Gastrocnemius medialis (tissue), 4 donors: ENCODE results near the gene CPE. TPM values are rescaled to one million over a fixed set of nuclear protein-coding genes. Genes with fewer than 3 reads are reported as not detected.

ENCODE experiments used
- ATAC-seq, 2 donors: fragments of 150-250 bp; one replicate each; pipeline ENCODE4 v1.9.1; 2016
- DNase-seq, 2 donors: peaks; one replicate each; pipeline ENCODE4 v3.0.0-alpha.2; 2019
- H3K27ac ChIP-seq, 4 donors: fragments of 200-600 bp; sonication (generic); 1 replicate in 1 of 4; 2 replicates in 3 of 4; pipeline ENCODE4 v1.5.1; 2016 to 2018; ENCODE audit warnings: mild to moderate bottlenecking in 2 of 4, moderate library complexity in 1 of 4
- H3K27me3 ChIP-seq, 3 donors: fragments of 200-600 bp; sonication (generic) in 2 of 3; 1 replicate in 1 of 3; 2 replicates in 2 of 3; pipeline versions ENCODE4 v1.5.1 to v1.6.0; 2016 to 2019; ENCODE audit warnings: mild to moderate bottlenecking in 1 of 3, moderate library complexity in 1 of 3
- H3K36me3 ChIP-seq, 2 donors: fragments of 200-600 bp; sonication (generic) in 1 of 2; one replicate each; pipeline ENCODE4 v1.5.1; 2017 to 2018
- H3K4me1 ChIP-seq, 2 donors: fragments of 200-600 bp; sonication (generic) in 1 of 2; one replicate each; pipeline ENCODE4 v1.5.1; 2016 to 2017; ENCODE audit warnings: mild to moderate bottlenecking in 2 of 2
- H3K4me3 ChIP-seq, 4 donors: fragments of 200-600 bp; sonication (generic) in 3 of 4; 1 replicate in 1 of 4; 2 replicates in 3 of 4; pipeline ENCODE4 v1.5.1; 2016 to 2019; ENCODE audit warnings: mild to moderate bottlenecking in 2 of 4
- H3K9me3 ChIP-seq, 3 donors: fragments of 200-600 bp; sonication (generic) in 2 of 3; 1 replicate in 1 of 3; 2 replicates in 2 of 3; pipeline ENCODE4 v1.5.1; 2016 to 2019
- CTCF ChIP-seq, 5 experiments: fragments of 450-650 bp in 3 of 5; fragments of 200-600 bp in 2 of 5; sonication (generic) in 2 of 5; IDR thresholded peaks in 4 of 5; conservative IDR thresholded peaks in 1 of 5; 1 replicate in 4 of 5; 2 replicates in 1 of 5; pipeline ENCODE4 v1.5.1; 2016 to 2019; ENCODE audit warnings: antibody characterized with exemption in 5 of 5, mild to moderate bottlenecking in 3 of 5, moderate library complexity in 3 of 5
- POLR2A ChIP-seq, 2 donors: fragments of 450-650 bp; IDR thresholded peaks; one replicate each; pipeline ENCODE4 v1.6.1; 2017; ENCODE audit warnings: antibody characterized with exemption in 2 of 2, mild to moderate bottlenecking in 2 of 2, moderate library complexity in 2 of 2
- in situ Hi-C, 4 donors: fragments of 200-750 bp; cut with MboI; loops; one replicate each; pipeline versions ENCODE4 v1.15.0 to v1.8.0; 2017; ENCODE audit warnings: low sequenced_read_pairs in 4 of 4
- intact Hi-C: fragments of 100-400 bp; cut with DNase I; formaldehyde crosslinking; loops from one replicate; pipeline ENCODE4 v1.15.1; 2023; ENCODE audit warnings: low total_unique reads
- total RNA-seq, 4 donors: library from RNA; depleted of rRNA; stranded (reverse); fragments of >200 nt; gene quantifications; one replicate each; pipeline versions ENCODE4 v1.1.0 to v1.2.3, GENCODE V29; 2016

The CPE gene
- total RNA-seq, 4 donors from 2014 or later = 11.8 to 27.6 (median 17.0) TPM

GRCh38 chr4:165351359-165352130 is 27.3 kb upstream of the CPE start:
- in situ Hi-C loops = loop anchor here in 2 of 4 donors (10.0 to 25.0 kb wide), 2 partner anchors 113 to 214 kb away; no protein-coding TSS in a partner anchor
- Histone ChIP-seq H3K4me3 (no peak overlapping the region), H3K27me3 (no peaks in the 10 kb centered on the region), H3K4me1 (no peaks in the 10 kb centered on the region), H3K27ac (no peak overlapping the region), H3K36me3 (no peaks in the 10 kb centered on the region), H3K9me3 (no peaks in the 10 kb centered on the region)
- TF ChIP-seq POLR2A (IDR thresholded peaks at IDR 0.05) = no peak
- no peak for TF ChIP-seq CTCF (IDR thresholded peaks at IDR 0.05 in 4 of 5, conservative IDR thresholded peaks at IDR 0.05 in 1 of 5)
- DNase-seq (no peak), ATAC-seq (no peak)
- intact Hi-C loops = loop anchor here (10.0 kb wide), 1 partner anchor 113 kb away; no protein-coding TSS in a partner anchor

- Histone ChIP-seq H3K4me1 (no peaks in the 10 kb centered on the region), H3K4me3 (no peak overlapping the region), H3K27ac (no peak overlapping the region), H3K9me3 (no peaks in the 10 kb centered on the region), H3K36me3 (no peaks in the 10 kb centered on the region), H3K27me3 (no peaks in the 10 kb centered on the region)
- in situ Hi-C loops (loop anchor here in 2 of 4 donors (10.0 to 25.0 kb wide), 2 partner anchors 109 to 219 kb away; no protein-coding TSS in a partner anchor), intact Hi-C loops (loop anchor here (10.0 kb wide), 1 partner anchor 109 kb away; no protein-coding TSS in a partner anchor)
- no peak for ATAC-seq
- DNase-seq = no peak
- no peak for TF ChIP-seq POLR2A (IDR thresholded peaks at IDR 0.05)
- TF ChIP-seq CTCF (IDR thresholded peaks at IDR 0.05 in 4 of 5, conservative IDR thresholded peaks at IDR 0.05 in 1 of 5) = peak in 2 of 5 experiments; percentile 16 to 22
Observed at GRCh38 chr4:165355900-165356300, 22.9 kb upstream of the CPE start.

- TF ChIP-seq POLR2A (IDR thresholded peaks at IDR 0.05) = no peak
- TF ChIP-seq CTCF (IDR thresholded peaks at IDR 0.05 in 4 of 5, conservative IDR thresholded peaks at IDR 0.05 in 1 of 5) = no peak
- Histone ChIP-seq H3K27ac (no peak overlapping the region), H3K27me3 (no peaks in the 10 kb centered on the region), H3K9me3 (no peaks in the 10 kb centered on the region), H3K4me1 (no peaks in the 10 kb centered on the region), H3K4me3 (no peak overlapping the region), H3K36me3 (no peaks in the 10 kb centered on the region)
- intact Hi-C loops = loop anchor here (10.0 kb wide), 1 partner anchor 105 kb away; no protein-coding TSS in a partner anchor
- no peak for DNase-seq
- in situ Hi-C loops = loop anchor here in 2 of 4 donors (10.0 to 25.0 kb wide), 2 partner anchors 105 to 222 kb away; no protein-coding TSS in a partner anchor
- peak in 1 of 2 donors; percentile 36 for ATAC-seq
Observed at GRCh38 chr4:165359506-165359905, 19.3 kb upstream of the CPE start.

- TF ChIP-seq POLR2A (IDR thresholded peaks at IDR 0.05) = no peak
- TF ChIP-seq CTCF (IDR thresholded peaks at IDR 0.05 in 4 of 5, conservative IDR thresholded peaks at IDR 0.05 in 1 of 5) = no peak
- DNase-seq (no peak), ATAC-seq (peak in 1 of 2 donors; percentile 21)
- Histone ChIP-seq H3K27ac (no peak overlapping the region), H3K36me3 (no peaks in the 10 kb centered on the region), H3K4me3 (no peak overlapping the region), H3K9me3 (no peaks in the 10 kb centered on the region), H3K27me3 (no peaks in the 10 kb centered on the region), H3K4me1 (no peaks in the 10 kb centered on the region)
- in situ Hi-C loops = loop anchor here in 1 of 4 donors (25.0 kb wide), 1 partner anchor 223 kb away; no protein-coding TSS in a partner anchor
- intact Hi-C loops = no loop called here
Observed at GRCh38 chr4:165360041-165360695, 18.6 kb upstream of the CPE start.
